Skeletal muscle satellite cell (primary cell): Measurements from ENCODE around the gene ANXA6.

ENCODE experiments used
- H3K27me3 ChIP-seq: 2 replicates; pipeline ENCODE4 v1.7.0; 2013; ENCODE audit warnings: low read length; ENCODE audit not compliant: control insufficient read depth, insufficient read depth
- H3K36me3 ChIP-seq: 2 replicates; pipeline ENCODE4 v1.7.0; 2013; ENCODE audit warnings: mild to moderate bottlenecking, control low read depth, low read length; ENCODE audit not compliant: insufficient read depth
- H3K4me1 ChIP-seq: 2 replicates; pipeline ENCODE4 v1.7.0; 2013; ENCODE audit warnings: low read length; ENCODE audit not compliant: control insufficient read depth, insufficient read depth
- H3K4me2 ChIP-seq: 2 replicates; pipeline ENCODE4 v1.7.0; 2013; ENCODE audit warnings: mild to moderate bottlenecking, low read length
- H3K4me3 ChIP-seq: 2 replicates; pipeline ENCODE4 v1.7.0; 2013; ENCODE audit warnings: low read length
- H3K9ac ChIP-seq: 2 replicates; pipeline ENCODE4 v1.7.0; 2013; ENCODE audit warnings: mild to moderate bottlenecking, low read depth, low read length, moderate library complexity
- H3K9me3 ChIP-seq: replicated peaks from 2 replicates; pipeline ENCODE4 v1.7.0; 2013; ENCODE audit warnings: mild to moderate bottlenecking, control low read depth, low read length

Gene ANXA6

GRCh38 chr5:151052836-151053235, 104.7 kb downstream of the ANXA6 start:
- peaks cover 77% of the 10 kb centered on the region for H3K36me3 ChIP-seq
- no peaks in the 10 kb centered on the region for H3K9me3 ChIP-seq
- no peaks in the 10 kb centered on the region for H3K27me3 ChIP-seq
- H3K4me1 ChIP-seq = peaks cover 9% of the 10 kb centered on the region
- H3K4me2 ChIP-seq = no peak overlapping the region
- no peak overlapping the region for H3K9ac ChIP-seq
- no peak overlapping the region for H3K4me3 ChIP-seq

GRCh38 chr5:151051931-151052608, 105.5 kb downstream of the ANXA6 start:
- Histone ChIP-seq H3K9ac (no peak overlapping the region), H3K36me3 (peaks cover 79% of the 10 kb centered on the region), H3K9me3 (no peaks in the 10 kb centered on the region), H3K4me3 (no peak overlapping the region), H3K4me2 (no peak overlapping the region), H3K4me1 (peaks cover 9% of the 10 kb centered on the region), H3K27me3 (no peaks in the 10 kb centered on the region)

- Histone ChIP-seq H3K4me3 (no peak overlapping the region), H3K4me1 (peaks cover 9% of the 10 kb centered on the region), H3K4me2 (no peak overlapping the region), H3K27me3 (no peaks in the 10 kb centered on the region), H3K36me3 (peaks cover 72% of the 10 kb centered on the region), H3K9me3 (no peaks in the 10 kb centered on the region), H3K9ac (no peak overlapping the region)
Measured at GRCh38 chr5:151051066-151051930, 106.3 kb downstream of the ANXA6 start.
